ENCODE data around the gene PHF13.

The PHF13 gene

DNA sequence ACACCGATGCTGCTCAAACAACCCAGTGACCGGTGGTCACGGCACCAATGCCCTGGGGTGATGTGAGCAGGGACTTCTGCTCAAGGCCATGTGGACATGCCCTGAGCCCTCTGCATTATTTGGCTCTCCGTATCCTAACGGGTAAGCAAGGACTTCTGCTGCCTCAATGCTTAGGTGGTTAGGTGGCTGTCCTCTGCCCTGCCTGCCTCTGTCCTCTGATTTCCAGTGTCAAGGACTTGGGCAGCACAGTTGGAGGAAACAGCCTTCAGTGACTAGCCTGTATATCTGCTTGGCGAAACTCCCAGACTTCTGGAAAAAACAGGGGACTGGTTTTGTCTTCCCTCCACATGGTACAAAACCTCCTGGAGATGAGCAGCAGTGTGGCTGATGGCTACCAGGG, 53.6 kb downstream of the PHF13 start:
- no peak for DNase-seq

DNA sequence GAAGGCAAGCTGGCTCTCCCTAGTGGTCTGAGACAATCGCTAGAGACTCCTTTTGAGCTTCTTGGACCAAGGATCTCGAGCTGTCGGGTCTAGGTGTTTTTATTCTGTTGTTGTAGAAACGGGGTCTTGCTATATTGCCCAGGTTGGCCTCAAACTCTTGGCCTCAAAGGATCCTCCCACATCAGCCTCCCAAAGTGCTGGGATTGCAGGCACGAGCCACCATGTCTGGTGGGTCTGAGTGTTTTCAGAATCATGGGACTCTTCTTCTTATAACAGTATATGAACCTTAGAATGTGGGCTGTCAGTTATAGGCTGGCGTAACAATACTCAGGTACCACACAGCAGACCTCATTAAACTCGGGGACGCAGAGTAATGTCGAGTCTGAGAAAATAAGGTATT, 55.0 kb downstream of the PHF13 start:
- no peak for DNase-seq

- no peak for DNase-seq
Observed at GRCh38 chr1:6672558-6672957, 59.0 kb downstream of the PHF13 start.

All from DMS153 (cell line).